Measurements from ENCODE around the gene CPPED1.

Gene CPPED1

GRCh38 chr16:12682432-12683165, 121.1 kb downstream of the CPPED1 start (continued):
- TF ChIP-seq ZNF677 (tag by site-specific recombination; IDR thresholded peaks at IDR 0.05) = no peak

DNA sequence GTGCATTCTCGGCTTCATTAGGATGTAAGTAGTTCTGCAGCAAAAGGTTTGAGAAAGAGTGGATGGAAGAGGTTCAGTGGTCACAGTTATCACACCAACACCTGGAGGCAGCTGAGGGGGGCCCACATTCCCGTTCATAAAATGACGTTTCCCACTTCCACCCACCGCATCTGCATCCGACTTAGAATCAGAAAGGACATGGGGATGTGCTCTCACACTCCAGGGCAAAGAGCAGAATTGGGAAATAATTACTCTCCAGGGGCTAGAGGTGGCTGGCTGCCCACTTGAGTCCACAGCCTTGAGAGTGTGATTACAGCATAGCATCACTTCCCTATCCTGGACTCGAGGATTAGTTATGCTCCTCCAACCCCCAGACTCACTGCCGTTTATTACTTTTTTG, 122.0 kb downstream of the CPPED1 start:
- ChIA-PET CTCF (no interaction called here), POLR2A (no interaction called here)
- H3K27ac ChIP-seq (ENCODE audit: extremely low read depth, low read depth, low read length) = no peak overlapping the region
- no peak for TF ChIP-seq ZNF350 (tag by site-specific recombination; IDR thresholded peaks at IDR 0.05)
- no peak for TF ChIP-seq ZNF24 (tag by site-specific recombination; IDR thresholded peaks at IDR 0.05)
- TF ChIP-seq ZEB2 (tag by site-specific recombination; IDR thresholded peaks at IDR 0.05) = no peak
- TF ChIP-seq, protein P1, sequence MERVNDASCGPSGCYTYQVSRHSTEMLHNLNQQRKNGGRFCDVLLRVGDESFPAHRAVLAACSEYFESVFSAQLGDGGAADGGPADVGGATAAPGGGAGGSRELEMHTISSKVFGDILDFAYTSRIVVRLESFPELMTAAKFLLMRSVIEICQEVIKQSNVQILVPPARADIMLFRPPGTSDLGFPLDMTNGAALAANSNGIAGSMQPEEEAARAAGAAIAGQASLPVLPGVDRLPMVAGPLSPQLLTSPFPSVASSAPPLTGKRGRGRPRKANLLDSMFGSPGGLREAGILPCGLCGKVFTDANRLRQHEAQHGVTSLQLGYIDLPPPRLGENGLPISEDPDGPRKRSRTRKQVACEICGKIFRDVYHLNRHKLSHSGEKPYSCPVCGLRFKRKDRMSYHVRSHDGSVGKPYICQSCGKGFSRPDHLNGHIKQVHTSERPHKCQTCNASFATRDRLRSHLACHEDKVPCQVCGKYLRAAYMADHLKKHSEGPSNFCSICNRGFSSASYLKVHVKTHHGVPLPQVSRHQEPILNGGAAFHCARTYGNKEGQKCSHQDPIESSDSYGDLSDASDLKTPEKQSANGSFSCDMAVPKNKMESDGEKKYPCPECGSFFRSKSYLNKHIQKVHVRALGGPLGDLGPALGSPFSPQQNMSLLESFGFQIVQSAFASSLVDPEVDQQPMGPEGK (tag by site-specific recombination; IDR thresholded peaks at IDR 0.05) = no peak
- H3K4me1 ChIP-seq (ENCODE audit: control insufficient read depth, insufficient read depth, low read length) = no peaks in the 10 kb centered on the region
- H3K4me3 ChIP-seq (ENCODE audit: low read depth, low read length) = no peak overlapping the region
- no peaks in the 10 kb centered on the region for H3K36me3 ChIP-seq (ENCODE audit: control insufficient read depth in 2 of 2, insufficient read depth in 1 of 2, low read length in 2 of 2)
- no peaks in the 10 kb centered on the region for H3K9me3 ChIP-seq (ENCODE audit: control insufficient read depth, insufficient read depth, low read depth, low read length)

- Histone ChIP-seq H3K9me3 (ENCODE audit: control insufficient read depth, insufficient read depth, low read depth, low read length) (no peaks in the 10 kb centered on the region), H3K4me3 (ENCODE audit: low read depth, low read length) (no peak overlapping the region), H3K4me1 (ENCODE audit: control insufficient read depth, insufficient read depth, low read length) (no peaks in the 10 kb centered on the region), H3K27ac (ENCODE audit: extremely low read depth, low read depth, low read length) (no peak overlapping the region), H3K36me3 (ENCODE audit: control insufficient read depth in 2 of 2, insufficient read depth in 1 of 2, low read length in 2 of 2) (no peaks in the 10 kb centered on the region)
- TF ChIP-seq ZNF596 (tag by site-specific recombination; IDR thresholded peaks at IDR 0.05) = no peak
- TF ChIP-seq ZNF366 (tag by site-specific recombination; conservative IDR thresholded peaks at IDR 0.05) = no peak
- no peak for TF ChIP-seq ZNF658 (tag by site-specific recombination; IDR thresholded peaks at IDR 0.05)
- TF ChIP-seq ZNF549 (tag by site-specific recombination; IDR thresholded peaks at IDR 0.05) = no peak
- POLR2A ChIA-PET = no interaction called here
- CTCF ChIA-PET = no interaction called here
Measured at GRCh38 chr16:12680531-12680930, 123.2 kb downstream of the CPPED1 start.

- POLR2A ChIA-PET = no interaction called here
- Histone ChIP-seq H3K27ac (ENCODE audit: extremely low read depth, low read depth, low read length) (no peak overlapping the region), H3K36me3 (ENCODE audit: control insufficient read depth in 2 of 2, insufficient read depth in 1 of 2, low read length in 2 of 2) (no peaks in the 10 kb centered on the region), H3K4me1 (ENCODE audit: control insufficient read depth, insufficient read depth, low read length) (no peaks in the 10 kb centered on the region), H3K4me3 (ENCODE audit: low read depth, low read length) (no peak overlapping the region), H3K9me3 (ENCODE audit: control insufficient read depth, insufficient read depth, low read depth, low read length) (no peaks in the 10 kb centered on the region)
- CTCF ChIA-PET = interaction anchor here (0.6 kb wide), 1 partner anchor 772 kb away, joined by 3 read pairs; no protein-coding TSS in a partner anchor
- TF ChIP-seq BCL11A (tag by site-specific recombination; IDR thresholded peaks at IDR 0.05; ENCODE audit: low read depth) (no peak), PRDM4 (tag by site-specific recombination; IDR thresholded peaks at IDR 0.05) (no peak), ZNF654 (tag by site-specific recombination; IDR thresholded peaks at IDR 0.05; ENCODE audit: low read depth) (no peak), ZNF140 (tag by site-specific recombination; IDR thresholded peaks at IDR 0.05) (no peak), ZNF76 (tag by site-specific recombination; IDR thresholded peaks at IDR 0.05; ENCODE audit: borderline replicate concordance, low read depth) (no peak), ZNF530 (tag by site-specific recombination; IDR thresholded peaks at IDR 0.05; ENCODE audit: low read depth) (peak; percentile 93)
Measured at GRCh38 chr16:12679660-12680272, 123.9 kb downstream of the CPPED1 start.
